HFF-Myc (cell line): Measurements from ENCODE around the gene CYP2S1.

Experiments
- DNase-seq: peaks from one replicate; pipeline ENCODE4 v3.0.0-alpha.2; 2011; ENCODE audit warnings: low read depth; ENCODE audit errors: extremely low read depth
- H3K4me3 ChIP-seq: replicated peaks from 2 replicates; pipeline ENCODE4 v1.5.1; 2011; ENCODE audit warnings: low read depth, mild to moderate bottlenecking, control low read depth, low read length
- TF ChIP-seq, protein P1 (sequence below): IDR thresholded peaks from 2 replicates; pipeline ENCODE4 v1.5.1; 2012; ENCODE audit warnings: mild to moderate bottlenecking, low read depth, low read length, control low read depth; ENCODE audit errors: missing control alignments

CYP2S1 gene

DNA sequence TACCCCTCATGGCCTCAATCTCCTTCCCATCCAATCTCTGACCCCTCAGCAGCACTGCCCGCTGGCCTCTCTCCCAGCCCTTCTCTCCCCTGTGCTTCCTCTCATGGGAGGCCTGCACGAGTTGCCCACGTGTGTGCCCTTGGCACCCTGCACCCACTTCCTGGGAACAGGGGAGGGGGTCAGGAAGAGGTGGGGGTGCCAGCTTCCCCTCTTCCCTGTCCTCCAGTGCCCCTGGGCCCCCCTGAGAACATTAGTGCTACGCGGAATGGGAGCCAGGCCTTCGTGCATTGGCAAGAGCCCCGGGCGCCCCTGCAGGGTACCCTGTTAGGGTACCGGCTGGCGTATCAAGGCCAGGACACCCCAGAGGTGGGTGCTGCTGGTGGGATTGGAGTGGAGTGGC lies 45.2 kb downstream of the CYP2S1 start:
- TF ChIP-seq, protein P1, sequence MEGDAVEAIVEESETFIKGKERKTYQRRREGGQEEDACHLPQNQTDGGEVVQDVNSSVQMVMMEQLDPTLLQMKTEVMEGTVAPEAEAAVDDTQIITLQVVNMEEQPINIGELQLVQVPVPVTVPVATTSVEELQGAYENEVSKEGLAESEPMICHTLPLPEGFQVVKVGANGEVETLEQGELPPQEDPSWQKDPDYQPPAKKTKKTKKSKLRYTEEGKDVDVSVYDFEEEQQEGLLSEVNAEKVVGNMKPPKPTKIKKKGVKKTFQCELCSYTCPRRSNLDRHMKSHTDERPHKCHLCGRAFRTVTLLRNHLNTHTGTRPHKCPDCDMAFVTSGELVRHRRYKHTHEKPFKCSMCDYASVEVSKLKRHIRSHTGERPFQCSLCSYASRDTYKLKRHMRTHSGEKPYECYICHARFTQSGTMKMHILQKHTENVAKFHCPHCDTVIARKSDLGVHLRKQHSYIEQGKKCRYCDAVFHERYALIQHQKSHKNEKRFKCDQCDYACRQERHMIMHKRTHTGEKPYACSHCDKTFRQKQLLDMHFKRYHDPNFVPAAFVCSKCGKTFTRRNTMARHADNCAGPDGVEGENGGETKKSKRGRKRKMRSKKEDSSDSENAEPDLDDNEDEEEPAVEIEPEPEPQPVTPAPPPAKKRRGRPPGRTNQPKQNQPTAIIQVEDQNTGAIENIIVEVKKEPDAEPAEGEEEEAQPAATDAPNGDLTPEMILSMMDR: no peak
- no peak for DNase-seq
- no peak overlapping the region for H3K4me3 ChIP-seq

DNA sequence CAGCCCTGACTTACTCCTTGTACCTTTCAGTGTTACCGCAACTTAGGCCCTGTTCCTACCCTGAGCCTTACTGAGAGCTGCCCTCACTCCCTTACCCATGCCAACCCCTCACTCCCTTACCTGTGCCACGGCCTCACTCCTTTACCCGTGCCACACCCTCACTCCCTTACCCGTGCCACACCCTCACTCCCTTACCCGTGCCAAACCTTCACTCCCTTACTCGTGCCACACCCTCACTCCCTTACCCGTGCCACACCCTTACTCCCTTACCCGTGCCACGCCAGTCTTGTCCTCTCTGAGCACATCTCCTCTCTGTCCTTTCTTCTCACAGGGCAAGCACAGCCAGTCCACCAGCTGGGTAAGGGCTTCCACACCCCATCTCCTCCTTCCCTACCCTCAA lies 46.3 kb downstream of the CYP2S1 start:
- TF ChIP-seq, protein P1: no peak
- no peak for DNase-seq
- H3K4me3 ChIP-seq: no peak overlapping the region

- no peak overlapping the region for H3K4me3 ChIP-seq
- DNase-seq: no peak
- TF ChIP-seq, protein P1: no peak
Observed at GRCh38 chr19:41239961-41240574, 47.0 kb downstream of the CYP2S1 start.

GRCh38 chr19:41241859-41242258 lies 48.8 kb downstream of the CYP2S1 start:
- no peak for DNase-seq
- TF ChIP-seq, protein P1: no peak
- no peak overlapping the region for H3K4me3 ChIP-seq

GRCh38 chr19:41244117-41244516 lies 51.1 kb downstream of the CYP2S1 start:
- TF ChIP-seq, protein P1: no peak
- no peak for DNase-seq
- no peak overlapping the region for H3K4me3 ChIP-seq

DNA sequence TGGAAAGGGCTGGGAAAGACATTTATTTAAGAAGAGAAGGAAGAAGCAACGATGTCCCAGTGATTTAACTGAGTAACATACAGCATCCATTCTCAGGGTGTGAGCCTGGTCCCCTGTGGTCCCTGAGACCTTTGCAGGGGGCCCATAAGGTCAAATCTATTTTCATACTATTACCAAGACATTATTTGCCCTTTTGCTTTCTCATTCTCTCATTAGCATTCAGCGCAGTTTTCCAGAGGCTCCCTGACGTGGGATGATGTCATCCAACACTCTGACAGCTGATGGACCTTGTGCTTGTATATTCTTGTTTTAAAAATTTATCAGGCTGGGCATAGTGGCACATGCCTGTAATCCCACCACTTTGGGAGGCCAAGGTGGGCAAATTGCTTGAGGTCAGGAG lies 52.8 kb downstream of the CYP2S1 start:
- TF ChIP-seq, protein P1: no peak
- no peak for DNase-seq
- H3K4me3 ChIP-seq: no peak overlapping the region

DNA sequence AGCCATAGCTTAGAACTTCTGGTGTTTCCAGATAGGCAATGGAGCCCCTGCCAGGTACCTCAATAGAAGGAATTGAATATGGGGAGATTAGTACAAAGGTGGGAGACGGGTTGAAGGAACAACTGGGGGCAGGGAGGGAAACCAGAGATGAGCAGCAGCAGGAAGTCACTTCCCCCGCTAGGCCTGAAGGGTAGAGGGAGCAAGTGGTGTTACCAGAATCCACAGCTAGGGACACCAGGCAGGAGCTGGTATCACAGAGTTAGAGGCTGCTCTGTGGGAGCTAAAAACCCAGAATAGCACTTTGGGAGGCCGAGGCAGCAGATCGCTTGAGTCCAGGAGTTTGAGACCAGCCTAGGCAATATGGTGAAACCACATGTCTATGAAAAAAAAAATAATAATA lies 55.9 kb downstream of the CYP2S1 start:
- no peak overlapping the region for H3K4me3 ChIP-seq
- no peak for DNase-seq
- TF ChIP-seq, protein P1: no peak
